ENCODE data around the gene TRIB2.

TRIB2 gene

DNA sequence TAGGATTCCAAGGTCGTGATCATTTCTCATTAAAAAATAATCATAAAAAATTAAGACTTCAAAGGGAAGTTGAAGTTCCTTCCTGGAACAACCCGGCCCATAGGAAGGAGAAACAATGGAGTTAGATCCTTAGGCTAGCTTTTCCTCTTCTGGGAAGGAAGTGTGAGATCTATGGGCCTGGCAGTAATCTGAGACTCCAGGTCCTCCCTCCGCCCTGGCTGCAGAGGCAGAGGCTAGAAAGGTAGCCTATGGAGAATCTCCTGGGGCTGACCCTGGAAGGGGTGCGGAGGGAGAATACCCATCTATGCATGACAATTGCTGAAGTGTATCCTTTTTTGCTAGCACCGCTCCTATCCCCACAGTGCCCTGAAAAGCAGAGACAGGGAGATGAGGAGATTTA is 37.9 kb downstream of the TRIB2 start:
- no peak for DNase-seq

DNA sequence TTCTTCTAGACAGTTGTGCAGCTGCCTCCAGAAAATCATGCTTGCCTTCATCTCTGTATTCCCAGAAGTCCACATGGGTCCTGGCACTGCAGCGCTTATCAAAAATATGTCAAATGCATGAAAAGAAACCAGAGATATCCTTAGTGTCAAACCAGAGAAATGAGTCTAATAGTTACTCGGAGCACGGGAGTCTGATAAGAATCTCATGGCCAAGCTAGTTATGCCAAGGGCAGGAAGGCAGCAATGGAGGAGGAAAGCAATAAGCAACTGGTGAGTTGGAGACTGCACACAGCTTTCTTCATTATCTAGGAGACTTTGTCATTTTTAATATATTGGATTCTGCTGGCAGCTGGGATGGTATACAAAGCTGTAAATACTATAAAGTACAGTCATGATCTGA is 38.6 kb downstream of the TRIB2 start:
- no peak for DNase-seq

DNA sequence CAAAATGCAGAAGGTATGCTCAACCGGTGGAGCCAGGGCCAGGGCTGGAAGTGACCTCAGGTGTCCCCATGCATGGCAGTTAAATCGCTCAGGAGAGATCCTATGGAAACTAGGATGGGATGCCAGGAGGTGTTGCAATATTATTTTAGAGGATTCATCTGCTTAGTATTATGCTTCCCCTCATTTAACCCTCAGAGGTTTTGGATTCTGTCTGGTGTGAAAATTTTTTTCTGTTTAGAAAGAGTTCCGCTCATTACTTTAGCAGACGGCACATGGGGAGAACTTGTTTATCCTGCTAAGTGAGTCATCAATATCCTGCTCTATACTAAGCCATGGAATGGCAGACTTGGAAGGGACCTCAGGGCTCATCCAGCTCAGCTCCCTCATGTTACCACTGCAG is 42.5 kb downstream of the TRIB2 start:
- no peak for DNase-seq

DNA sequence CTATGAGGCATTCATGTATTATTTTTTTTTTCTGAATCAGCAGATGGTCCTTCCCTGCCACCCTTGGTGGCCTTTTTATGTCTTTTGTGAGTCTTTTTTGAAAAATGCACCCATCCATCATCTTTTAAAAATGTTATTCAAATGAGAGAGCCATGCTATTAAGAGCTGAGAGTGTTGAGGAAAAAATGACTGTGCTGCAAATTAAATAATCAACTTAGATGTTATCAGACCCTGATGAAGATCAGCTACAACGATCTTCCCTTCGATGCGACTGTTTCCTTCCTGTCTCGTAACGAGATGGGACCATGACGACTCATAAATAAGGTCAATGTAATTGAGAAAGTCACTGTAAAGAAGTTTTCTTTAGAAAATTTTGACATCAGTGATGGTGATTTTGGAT is 44.4 kb downstream of the TRIB2 start:
- DNase-seq: peak in 1 of 2 donors; percentile 15

DNA sequence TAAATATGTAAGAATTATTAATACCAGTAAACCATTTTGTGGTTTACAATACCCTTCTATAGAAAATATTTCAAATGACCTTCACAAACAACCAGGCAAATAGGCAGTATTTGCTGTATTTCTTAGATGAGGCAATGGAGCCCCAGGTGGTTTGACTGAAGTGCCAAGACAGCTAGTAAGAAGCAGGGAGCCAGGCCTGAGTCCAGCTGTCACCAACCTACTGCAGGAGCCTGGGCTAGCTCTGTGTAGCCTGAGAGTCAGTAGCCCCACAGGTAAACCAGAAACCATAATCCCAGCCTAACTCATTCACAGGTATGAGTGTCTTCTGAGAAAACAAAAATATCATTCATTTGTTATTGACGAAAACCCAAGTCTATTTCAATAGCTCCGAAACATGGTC is 45.6 kb downstream of the TRIB2 start:
- no peak for DNase-seq

DNA sequence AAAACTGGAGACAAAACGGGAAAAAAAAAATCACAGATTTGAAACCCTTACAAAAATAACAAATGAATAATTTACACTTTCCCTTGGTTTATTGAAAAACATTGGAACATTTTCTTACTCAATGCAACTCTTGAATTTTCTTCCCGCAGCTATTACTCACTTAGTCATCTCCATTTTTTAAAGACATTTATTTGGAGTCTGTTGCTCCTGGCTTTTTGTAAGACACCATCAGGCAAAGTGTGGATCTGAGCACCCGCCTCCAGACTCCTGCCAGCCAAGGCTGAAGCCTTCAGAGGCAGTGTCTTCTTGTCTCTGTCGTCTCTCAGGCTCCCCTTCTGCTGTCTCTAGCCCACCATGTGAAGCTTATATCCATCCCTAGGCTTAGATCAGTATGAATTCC is 46.2 kb downstream of the TRIB2 start:
- DNase-seq: no peak

DNA sequence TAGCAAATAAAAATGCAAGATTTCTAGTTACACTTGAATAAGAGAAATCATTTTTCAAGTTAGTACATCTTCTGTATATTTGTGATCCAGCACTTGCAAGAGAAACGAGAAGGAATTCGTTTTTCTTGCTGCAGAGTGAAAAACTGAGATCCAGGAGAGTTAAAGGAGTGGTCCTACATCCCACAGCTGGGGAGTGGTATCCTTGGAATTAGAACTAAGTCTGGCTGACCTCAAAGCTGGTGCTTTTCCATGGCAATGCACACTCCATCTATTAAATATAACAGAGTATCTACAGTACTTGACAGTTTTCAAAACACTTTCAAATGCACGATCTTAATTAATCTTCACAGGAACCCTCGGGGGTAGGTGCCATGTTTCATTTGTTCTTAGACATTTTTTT is 46.8 kb downstream of the TRIB2 start:
- DNase-seq: no peak

DNA sequence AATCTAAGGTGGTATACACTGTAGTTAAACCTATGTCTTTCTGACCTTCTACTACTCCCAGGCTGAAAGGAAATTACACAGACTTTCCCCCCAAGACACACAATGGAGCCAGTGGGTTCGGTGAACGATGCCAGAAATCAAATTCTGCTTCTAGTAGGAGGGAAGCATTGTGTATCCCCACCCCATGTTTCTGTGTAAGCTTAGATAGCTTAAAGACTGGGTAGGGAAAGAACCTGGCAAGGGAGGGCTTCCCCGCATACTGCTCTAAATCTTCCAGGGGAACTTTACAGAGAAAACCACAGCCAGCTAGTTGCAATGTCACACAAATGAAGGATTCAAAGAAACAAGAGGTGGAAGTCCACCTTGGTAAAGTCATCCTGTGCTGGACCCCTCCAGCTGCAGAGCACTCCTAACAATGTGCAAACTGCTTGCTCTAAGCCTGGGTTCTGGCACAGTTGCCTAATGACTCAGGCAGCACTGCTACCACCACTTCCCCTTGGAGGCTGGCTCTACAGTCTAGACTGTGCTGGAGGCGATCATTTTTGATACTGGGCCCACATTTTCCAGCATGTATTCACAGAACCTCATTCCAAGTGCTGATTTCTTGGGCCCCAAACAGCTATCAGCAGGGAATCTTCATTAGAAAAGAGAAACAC is 47.5 kb downstream of the TRIB2 start:
- no peak for DNase-seq

DNA sequence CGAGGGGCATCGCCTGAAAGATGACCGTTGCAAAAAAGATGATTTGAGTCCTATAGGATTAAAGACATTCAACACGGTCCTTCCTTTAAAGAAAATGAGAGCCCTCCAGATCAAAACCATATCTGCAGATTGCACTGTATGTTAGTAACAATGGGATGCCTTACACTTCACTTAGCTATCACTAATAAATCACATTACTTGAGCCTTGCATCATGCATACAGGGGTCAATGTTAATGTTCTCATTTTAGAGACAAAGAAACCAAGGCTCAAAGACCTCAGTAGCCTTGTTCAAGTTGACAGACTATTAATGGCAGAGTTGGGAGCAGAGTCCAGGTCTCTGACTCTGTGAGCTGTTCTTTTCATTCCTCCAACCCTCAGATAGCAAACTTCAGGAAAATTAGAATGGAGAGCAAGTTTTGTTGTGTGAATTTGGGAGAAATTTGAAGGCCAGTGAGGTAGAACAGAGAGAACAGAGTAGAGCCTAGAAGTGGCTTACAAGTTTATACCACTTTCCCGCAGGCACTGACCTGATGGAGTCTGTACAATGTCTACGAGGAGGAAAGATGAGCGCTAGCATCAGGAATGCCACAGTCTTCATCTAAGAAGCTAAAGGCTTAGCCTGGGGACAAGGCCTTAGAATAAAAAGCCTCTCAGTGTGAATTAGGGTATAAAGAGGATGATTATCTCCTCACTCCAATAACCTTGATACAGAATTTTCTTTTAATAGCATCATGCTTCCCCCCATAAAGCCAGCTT is 48.3 kb downstream of the TRIB2 start:
- DNase-seq: no peak

DNA sequence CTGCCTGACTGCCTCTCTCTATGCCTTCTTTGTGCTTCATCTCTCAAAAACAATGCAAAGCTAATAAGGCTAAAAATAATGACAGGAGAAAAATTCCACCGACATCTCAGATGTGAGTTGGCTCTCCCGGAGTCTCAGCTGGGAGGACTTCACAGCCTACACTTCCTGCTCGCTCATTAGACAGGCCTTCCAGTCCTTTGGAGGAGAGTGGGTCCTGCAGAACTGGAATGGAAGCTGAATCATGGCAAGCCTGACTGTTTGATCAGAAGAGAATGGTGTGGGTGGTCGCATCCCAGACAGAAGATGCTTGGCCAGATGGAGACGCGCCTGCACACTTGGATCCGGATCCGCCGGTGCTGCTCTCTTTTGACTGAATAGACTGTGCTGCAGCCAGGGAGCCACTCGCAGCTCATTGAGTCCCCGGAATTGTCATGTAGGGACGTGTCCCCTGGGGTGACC is 49.7 kb downstream of the TRIB2 start:
- no peak for DNase-seq

DNA sequence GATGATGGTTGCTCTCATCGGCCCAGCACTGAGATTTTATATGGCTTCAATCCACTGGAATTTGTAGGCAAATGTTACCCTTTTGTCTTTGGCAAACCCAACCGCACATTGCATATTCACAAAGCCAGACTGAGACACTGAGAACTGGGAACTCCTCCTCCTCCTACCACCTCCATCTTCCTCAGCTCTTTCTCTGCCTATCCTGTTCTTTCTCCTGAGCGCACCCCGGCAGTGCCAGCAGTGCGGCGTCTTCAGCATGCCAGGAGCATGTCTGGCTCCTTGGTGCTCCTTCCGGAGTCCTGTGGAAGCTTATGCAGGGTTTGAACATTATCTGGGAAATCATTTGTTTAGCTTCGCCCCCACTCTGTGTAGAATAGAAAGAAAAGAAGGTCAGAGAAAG is 50.8 kb downstream of the TRIB2 start:
- no peak for DNase-seq

DNA sequence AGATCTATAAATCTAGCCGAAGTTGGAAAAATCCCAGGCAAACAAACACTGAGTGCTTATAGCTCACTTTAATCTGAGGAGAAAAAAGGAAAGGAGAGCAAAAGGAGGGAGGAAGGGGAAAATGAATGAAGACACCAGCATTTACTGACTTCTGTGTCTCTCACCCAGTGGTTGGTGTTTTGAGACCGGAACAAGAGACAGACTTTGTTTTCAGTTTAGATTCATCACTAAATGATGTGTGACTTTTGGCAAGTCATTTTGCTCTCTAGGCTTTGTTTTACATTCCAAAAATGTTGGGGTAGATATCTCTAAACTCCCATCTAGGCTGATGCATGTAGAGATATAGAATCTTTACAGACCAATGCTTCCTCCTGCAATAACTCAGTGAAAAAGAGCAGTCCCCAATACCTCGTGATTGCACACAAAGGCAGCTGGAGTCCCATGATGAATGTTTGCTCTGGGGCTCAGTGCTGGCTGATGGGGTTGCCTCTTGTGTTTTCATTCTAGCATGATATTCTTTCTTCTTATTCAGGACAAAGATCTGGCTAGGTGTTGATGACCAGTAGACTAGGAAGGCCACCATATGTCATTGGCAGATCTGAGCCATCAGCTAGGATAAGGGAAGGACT is 51.4 kb downstream of the TRIB2 start:
- no peak for DNase-seq

DNA sequence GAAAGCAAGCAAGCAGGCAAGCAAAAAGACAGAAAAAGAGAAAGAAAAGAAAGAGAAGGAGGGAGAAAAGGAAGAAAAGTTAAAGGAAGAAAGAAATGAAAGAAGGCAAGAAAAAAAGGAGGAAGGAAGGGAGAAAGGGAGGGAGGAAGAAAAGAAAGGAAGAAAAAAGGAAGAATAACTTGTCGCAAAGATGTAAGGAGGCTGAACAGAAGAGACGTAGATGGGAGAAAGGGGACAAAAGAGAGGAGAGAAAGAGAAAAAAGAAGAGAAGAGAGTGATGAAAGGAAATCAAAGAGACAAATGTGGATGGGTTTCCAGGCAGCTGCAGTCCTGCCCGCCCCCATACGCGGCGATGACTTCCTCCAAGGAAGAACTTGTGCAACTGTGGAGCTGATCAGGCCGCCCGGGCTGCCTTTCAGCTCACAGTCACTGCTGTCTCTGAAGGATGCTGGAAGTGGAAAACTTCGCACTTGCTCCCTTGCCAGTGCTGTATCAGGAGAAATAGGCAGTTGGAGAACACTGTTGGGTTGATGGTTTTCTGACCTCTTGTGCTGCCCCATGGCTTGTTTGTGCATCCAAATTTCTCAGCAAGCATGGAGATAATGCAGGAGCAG is 52.9 kb downstream of the TRIB2 start:
- no peak for DNase-seq

DNA sequence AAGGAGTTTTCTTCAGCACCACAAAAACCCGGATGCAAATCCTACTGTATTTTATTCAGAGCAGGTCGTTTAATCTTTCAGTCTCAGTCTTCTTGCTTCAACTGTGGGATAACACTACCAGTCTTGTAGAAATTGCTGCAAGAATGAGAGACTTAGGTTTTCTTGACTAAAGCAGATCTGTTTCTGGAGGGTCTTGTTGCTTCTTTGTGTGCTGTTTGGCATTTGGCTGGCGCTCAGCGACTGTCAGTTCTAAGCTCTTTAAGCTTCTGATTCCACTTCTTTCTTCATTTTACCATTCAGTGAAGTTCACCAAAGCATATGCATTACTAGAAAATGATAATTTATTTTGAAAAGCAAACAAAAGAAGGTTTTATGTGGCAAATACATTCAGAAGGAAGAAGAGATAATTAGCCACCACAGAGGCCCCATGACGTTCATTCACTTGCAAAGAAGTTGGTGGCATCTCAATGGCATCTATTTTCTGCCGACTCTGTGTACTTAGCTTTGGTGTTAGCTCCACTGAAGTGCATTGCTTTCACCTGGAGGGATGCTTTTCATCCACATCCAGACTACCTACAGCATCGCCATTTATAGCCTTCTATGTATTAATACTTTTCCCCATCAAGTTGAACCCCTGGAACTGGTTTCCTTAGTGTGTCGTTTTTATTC is 53.7 kb downstream of the TRIB2 start:
- no peak for DNase-seq

DNA sequence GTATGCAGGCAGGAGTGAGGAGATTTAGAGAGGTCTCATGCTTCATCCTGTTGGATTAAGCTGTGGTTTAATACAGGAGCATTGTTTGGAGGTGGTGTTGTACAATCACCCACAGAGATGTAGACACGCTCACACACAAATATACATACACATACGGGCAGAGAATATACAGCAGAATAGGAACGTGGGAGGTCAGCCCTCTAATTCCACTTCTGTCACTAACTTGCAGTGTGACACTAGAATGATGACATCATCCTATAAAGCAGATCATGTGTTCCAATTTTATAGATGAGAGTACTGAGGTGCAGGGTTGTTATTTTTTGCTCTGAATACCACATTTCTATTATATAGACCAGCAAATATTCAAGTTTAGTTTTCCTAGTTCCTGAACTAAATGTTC is 54.4 kb downstream of the TRIB2 start:
- DNase-seq: no peak

DNA sequence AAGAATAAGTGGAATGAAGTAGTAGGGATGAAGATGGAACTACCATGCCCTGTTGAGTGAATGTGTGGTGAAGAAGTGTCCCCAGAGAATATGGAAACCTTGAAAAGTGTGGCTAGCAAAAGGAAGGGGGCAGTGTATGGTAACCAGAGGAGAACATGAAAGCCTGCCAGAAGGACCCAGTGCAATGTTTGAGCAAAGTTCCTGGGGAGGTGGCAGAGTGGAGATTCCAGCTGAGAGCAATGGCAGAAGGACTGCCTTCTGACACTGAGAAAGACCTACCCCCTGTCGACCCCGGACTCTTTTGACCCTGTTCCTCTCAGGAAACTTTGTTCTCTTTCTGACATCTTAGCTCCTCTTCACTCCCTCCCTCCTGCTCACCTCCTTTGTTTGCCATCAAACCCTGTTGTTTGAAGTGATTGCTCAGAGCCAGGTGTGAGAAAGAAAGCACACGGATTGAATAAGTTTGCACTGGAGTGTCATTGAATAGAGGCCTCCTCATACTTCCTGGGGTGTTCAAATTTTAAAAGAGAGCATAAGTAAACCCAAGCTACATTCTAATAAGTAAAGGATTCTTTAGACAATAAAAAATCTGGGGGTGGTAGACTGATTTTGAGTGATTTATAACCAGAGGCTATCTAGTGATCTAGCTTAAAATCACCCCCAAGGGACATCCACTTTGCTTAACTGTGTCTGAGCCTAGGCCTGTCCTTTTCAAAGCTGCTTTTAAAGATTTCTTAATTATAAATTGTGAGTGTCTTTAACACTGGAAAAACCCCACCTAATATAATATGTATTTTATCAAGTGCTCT is 57.1 kb downstream of the TRIB2 start:
- DNase-seq: no peak

DNA sequence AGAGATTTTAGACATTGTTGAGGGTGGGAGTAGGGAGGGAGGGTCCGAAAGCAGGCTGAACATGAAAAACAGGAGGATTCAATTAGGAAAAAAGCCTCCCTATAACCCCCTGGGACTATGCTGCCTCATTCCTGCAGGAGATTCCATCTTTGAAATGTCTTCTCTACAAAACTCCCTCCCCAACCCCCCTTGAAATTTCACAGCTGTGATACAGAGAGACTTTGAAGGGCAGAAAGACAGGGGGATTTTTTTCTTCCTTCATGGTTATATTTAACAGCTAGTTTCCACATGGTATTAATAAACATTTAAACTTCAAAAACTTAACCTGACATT is 57.6 kb downstream of the TRIB2 start:
- DNase-seq: no peak

DNA sequence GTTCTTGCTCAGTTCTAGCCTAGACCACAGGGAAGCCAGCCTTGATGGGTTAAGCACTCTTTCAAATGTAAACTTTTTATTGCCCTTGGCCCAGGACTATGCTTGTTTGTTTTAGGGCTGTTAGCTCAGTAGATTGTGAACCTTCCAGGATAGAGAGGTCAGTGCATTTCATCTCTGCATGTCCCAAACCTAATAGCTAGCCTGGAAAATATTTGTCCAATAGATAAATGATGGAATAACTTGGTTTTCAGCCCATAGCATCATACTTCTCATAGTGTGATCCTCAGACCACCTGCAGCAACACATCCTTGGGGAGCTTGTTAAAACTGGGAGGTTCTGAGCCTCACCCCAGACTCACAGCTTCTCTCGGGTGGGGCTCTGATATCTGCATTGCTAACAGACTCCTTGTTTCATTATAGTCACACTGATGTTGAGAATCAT is 59.8 kb downstream of the TRIB2 start:
- DNase-seq: no peak

DNA sequence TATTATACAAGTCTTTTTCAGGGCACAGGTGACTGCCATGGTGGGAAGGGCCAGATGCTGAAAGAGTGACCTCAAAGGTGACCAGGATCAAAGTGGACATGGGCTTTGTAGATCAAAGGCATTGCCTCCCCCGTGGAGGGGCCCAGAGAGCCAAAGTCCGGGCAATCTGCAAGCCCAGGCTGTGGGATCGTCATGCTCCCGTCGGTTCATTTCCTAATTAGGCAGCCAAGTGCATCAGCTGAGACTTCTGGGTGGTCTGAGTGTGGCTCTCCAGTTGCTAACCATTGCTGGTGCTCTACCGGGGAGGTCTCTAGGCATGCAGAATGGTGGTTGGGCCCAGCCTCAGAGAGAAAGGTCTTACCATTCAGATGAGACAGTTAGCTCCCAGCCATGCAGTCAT is 61.6 kb downstream of the TRIB2 start:
- no peak for DNase-seq

DNA sequence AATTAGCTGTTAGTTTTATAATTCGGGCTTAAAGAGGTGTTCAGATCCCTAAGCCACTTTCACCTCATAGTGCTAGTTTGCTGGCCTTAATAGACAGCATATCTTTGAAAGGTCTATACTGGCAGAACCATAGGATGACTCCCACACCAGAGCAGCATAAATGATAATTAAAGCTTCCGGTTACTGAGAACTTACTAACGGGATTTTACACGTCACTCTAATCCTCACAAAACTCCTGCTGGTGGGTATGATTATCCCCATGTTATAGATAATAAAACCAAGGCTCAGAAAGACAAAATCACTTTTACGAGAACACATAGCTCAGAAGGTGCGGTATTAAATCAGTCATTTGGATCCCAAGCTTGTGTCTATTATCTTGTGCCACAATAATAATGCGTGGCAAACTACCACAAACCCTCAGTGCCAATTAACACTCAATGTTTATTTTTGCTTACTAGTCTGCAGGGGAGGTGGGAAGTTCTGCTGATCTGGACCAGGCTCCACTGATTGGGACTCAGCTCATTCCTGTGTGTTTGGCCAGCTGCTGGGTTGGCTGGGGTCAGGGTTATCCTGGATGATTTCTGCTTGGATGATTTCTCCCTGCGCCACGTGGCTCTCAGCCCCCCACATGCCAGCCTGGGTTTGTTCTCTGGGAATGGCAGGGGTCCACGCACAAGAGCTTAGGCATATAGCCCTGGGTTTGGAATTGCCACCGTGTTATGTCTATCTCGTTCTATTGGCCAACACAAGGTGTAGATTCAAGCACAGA is 62.3 kb downstream of the TRIB2 start:
- DNase-seq: no peak

DNA sequence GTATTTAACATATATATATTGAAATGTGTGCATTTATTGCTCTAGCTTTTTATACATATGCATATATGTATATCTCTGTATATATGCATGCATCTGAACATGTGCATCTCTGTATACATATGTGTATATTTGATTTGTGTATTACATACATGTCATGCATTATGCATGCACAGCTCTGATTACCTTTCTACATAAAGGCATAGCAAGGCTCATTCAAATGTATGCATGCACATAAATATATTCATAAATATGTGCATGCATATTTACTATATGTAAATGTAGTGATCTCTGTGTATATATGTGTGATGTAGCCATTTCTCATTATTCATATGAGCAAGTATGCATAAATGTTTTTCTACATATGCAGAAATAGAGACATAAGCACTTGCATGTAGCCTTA is 64.6 kb downstream of the TRIB2 start:
- no peak for DNase-seq

Data from CD4-positive, alpha-beta T cell treated with Interferon alpha-2 for 1 hour (primary cell).